HAP-1 (cell line): ENCODE measurements around the gene BMPR2.
"Not testable (repeated sequence)": the region's sequence is repeated elsewhere in the genome, so short reads cannot be mapped to it uniquely, and the experiment has no call there.

ENCODE experiments used
- DNase-seq, 2 experiments: peaks; one replicate each; pipeline ENCODE4 v3.0.0-alpha.2; 2016 to 2020; ENCODE audit warnings: low spot score in 2 of 2
- H3K27me3 ChIP-seq: fragments of 250-450 bp; sonication (Bioruptor Pico); 2 replicates; pipeline ENCODE4 v1.5.1; 2020; ENCODE audit warnings: low read depth, mild to moderate bottlenecking, moderate library complexity
- H3K36me3 ChIP-seq: fragments of 250-450 bp; sonication (Bioruptor Pico); replicated peaks from 2 replicates; pipeline ENCODE4 v1.5.1; 2020; ENCODE audit warnings: mild to moderate bottlenecking
- H3K4me1 ChIP-seq: fragments of 250-450 bp; sonication (Bioruptor Pico); 2 replicates; pipeline ENCODE4 v1.5.1; 2020; ENCODE audit warnings: mild to moderate bottlenecking
- H3K4me3 ChIP-seq: fragments of 250-450 bp; sonication (Bioruptor Pico); 2 replicates; pipeline ENCODE4 v1.5.1; 2020; ENCODE audit warnings: mild to moderate bottlenecking, moderate library complexity
- H3K9me3 ChIP-seq: fragments of 250-450 bp; sonication (Bioruptor Pico); 2 replicates; pipeline ENCODE4 v1.5.1; 2020; ENCODE audit warnings: mild to moderate bottlenecking, moderate library complexity
- in situ Hi-C: fragments of 300-500 bp; cut with MboI; formaldehyde crosslinking; loops from 3 replicates; pipeline ENCODE4 v1.14.3; 2020; ENCODE audit warnings: low sequenced_read_pairs, inconsistent platforms, mixed read lengths

The BMPR2 gene

DNA sequence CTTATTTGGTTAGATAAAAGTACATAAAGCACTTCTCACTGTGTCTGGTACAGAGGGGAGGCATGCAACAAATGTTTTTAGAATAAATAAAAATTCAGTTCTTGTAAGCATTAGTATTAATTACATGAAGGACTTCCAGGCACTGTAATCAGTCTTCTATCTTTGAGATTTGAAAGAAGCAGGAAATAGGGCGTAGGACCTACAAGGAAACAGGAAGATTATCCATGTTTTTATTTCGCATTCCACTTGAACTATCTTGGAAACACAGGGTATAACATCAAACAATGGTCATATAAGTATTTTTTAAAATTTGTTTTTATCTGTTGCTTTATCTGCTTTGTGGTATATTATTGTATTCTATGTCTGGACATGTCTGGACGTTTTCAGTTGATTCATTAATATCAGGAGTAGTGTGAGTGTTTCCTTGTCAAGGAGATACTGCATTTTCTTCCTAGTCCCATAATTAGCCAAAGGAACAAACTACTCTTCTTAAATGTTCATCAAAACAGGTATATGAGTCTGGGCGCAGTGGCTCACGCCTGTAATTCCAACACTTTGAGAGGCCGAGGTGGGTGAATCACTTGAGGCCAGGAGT is 32.5 kb downstream of the BMPR2 start:
- DNase-seq, result no peak
- H3K4me3 ChIP-seq, result no peak overlapping the region
- H3K4me1 ChIP-seq, result peaks cover 4% of the 10 kb centered on the region; the same call in 1 of the 2 replicates
- H3K27me3 ChIP-seq, result no peaks in the 10 kb centered on the region
- no peaks in the 10 kb centered on the region for H3K36me3 ChIP-seq
- no peaks in the 10 kb centered on the region for H3K9me3 ChIP-seq
- in situ Hi-C loops, result no loop called here

- no peak for DNase-seq
- Histone ChIP-seq H3K36me3 (no peaks in the 10 kb centered on the region), H3K9me3 (no peaks in the 10 kb centered on the region), H3K4me1 (peaks cover 4% of the 10 kb centered on the region; the same call in 1 of the 2 replicates), H3K27me3 (no peaks in the 10 kb centered on the region), H3K4me3 (no peak overlapping the region)
- in situ Hi-C loops, result no loop called here
These were observed 34.0 kb downstream of the BMPR2 start for GRCh38 chr2:202410092-202410491.

GRCh38 chr2:202411097-202411496 is 35.0 kb downstream of the BMPR2 start:
- Histone ChIP-seq H3K9me3 (no peaks in the 10 kb centered on the region), H3K4me3 (no peak overlapping the region), H3K4me1 (peaks cover 4% of the 10 kb centered on the region; the same call in 1 of the 2 replicates), H3K36me3 (no peaks in the 10 kb centered on the region), H3K27me3 (no peaks in the 10 kb centered on the region)
- DNase-seq, result no peak
- in situ Hi-C loops, result no loop called here

DNA sequence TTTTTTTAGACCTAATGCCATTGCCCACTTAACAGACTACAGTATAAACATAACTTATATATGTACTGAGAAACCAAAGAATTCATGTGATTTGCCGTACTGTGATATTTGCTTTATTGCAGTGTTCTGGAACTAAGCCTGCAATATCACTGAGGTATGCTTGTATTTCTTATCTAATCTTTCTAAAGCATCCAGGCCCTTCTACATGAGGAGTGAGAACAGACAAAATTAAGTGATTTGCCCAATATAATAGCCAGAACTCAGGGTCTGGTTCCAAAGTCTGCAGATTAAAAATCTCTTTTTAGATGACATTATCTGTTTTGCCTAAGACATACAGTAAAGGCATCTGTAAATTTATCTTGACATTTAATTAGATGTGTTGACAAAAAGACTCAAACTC is 41.9 kb downstream of the BMPR2 start:
- Histone ChIP-seq H3K36me3 (no peaks in the 10 kb centered on the region), H3K27me3 (no peaks in the 10 kb centered on the region), H3K9me3 (no peaks in the 10 kb centered on the region), H3K4me3 (no peak overlapping the region), H3K4me1 (peaks cover 26% of the 10 kb centered on the region)
- in situ Hi-C loops, result no loop called here
- no peak for DNase-seq

DNA sequence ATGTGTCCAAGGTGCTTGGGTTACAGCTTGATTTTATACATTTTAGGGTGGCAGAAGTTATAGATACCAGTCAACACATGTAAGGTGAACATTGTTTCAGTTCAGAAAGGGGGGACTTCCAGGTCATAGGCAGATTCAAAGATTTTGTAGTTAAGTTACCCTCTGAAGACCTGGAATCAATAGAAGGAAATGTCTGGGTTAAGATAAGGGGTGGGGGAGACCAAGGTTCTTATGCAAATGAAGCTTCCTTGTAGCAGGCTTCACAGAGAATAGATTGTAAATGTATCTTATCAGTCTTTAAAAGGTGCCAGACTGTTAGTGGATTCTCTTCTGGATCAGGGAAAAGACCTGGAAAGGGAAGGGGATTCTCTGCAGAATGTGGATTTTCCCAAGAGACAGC is 42.4 kb downstream of the BMPR2 start:
- in situ Hi-C loops, result no loop called here

GRCh38 chr2:202423139-202423538 is 47.0 kb downstream of the BMPR2 start:
- in situ Hi-C loops, result no loop called here
- Histone ChIP-seq H3K36me3 (no peaks in the 10 kb centered on the region), H3K9me3 (no peaks in the 10 kb centered on the region), H3K4me1 (peaks cover 23% of the 10 kb centered on the region), H3K27me3 (no peaks in the 10 kb centered on the region), H3K4me3 (no peak overlapping the region)
- DNase-seq, result no peak

More for the DNA sequence above, 42.4 kb downstream of the BMPR2 start:
- Histone ChIP-seq H3K4me3 (no peak overlapping the region), H3K27me3 (no peaks in the 10 kb centered on the region), H3K9me3 (no peaks in the 10 kb centered on the region), H3K36me3 (no peaks in the 10 kb centered on the region), H3K4me1 (peaks cover 26% of the 10 kb centered on the region)
- peak in 1 of 2 experiments; percentile 40 for DNase-seq

GRCh38 chr2:202425036-202425435 is 48.9 kb downstream of the BMPR2 start:
- no peaks in the 10 kb centered on the region for H3K36me3 ChIP-seq
- DNase-seq, result no peak
- no peaks in the 10 kb centered on the region for H3K9me3 ChIP-seq
- no peaks in the 10 kb centered on the region for H3K27me3 ChIP-seq
- H3K4me3 ChIP-seq, result no peak overlapping the region
- in situ Hi-C loops, result no loop called here
- H3K4me1 ChIP-seq, result peaks cover 10% of the 10 kb centered on the region

- Histone ChIP-seq H3K9me3 (no peaks in the 10 kb centered on the region), H3K4me1 (no peaks in the 10 kb centered on the region), H3K27me3 (no peaks in the 10 kb centered on the region), H3K36me3 (no peaks in the 10 kb centered on the region), H3K4me3 (no peak overlapping the region)
- no peak for DNase-seq
- in situ Hi-C loops, result no loop called here
These were observed 50.6 kb downstream of the BMPR2 start for GRCh38 chr2:202426751-202427150.

- no peaks in the 10 kb centered on the region for H3K36me3 ChIP-seq
- H3K27me3 ChIP-seq, result no peaks in the 10 kb centered on the region
- in situ Hi-C loops, result no loop called here
- DNase-seq, result no peak
- H3K4me1 ChIP-seq, result no peaks in the 10 kb centered on the region
- no peaks in the 10 kb centered on the region for H3K9me3 ChIP-seq
- H3K4me3 ChIP-seq, result no peak overlapping the region
These were observed 53.2 kb downstream of the BMPR2 start for GRCh38 chr2:202429164-202429980.

DNA sequence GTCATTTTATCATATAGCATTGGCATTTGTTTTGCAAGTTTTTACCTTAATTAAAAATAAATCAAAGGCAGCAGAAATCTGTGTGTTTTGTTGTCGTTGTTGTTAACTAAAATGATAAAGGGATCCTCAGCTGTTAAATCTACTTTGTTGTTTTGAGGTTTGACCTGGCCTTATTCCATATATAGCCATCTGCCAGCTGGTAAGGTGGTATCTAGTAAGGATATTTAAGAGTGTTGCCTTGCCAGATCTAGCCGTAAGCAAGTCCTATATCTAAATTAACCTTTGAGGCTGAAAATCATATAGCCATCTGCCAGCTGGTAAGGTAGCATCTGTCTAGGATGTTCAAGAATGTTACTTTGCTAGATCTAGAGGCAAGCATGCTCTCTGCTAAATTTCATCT is 56.6 kb downstream of the BMPR2 start:
- no peaks in the 10 kb centered on the region for H3K4me1 ChIP-seq
- in situ Hi-C loops, result no loop called here
- no peak overlapping the region for H3K4me3 ChIP-seq
- no peaks in the 10 kb centered on the region for H3K27me3 ChIP-seq
- H3K36me3 ChIP-seq, result no peaks in the 10 kb centered on the region
- DNase-seq, result no peak
- H3K9me3 ChIP-seq, result no peaks in the 10 kb centered on the region

GRCh38 chr2:202434472-202434871 is 58.3 kb downstream of the BMPR2 start:
- no peaks in the 10 kb centered on the region for H3K36me3 ChIP-seq
- no peaks in the 10 kb centered on the region for H3K9me3 ChIP-seq
- no peak overlapping the region for H3K4me3 ChIP-seq
- H3K27me3 ChIP-seq, result no peaks in the 10 kb centered on the region
- in situ Hi-C loops, result no loop called here
- no peak for DNase-seq
- no peaks in the 10 kb centered on the region for H3K4me1 ChIP-seq

- Histone ChIP-seq H3K36me3 (no peaks in the 10 kb centered on the region), H3K9me3 (no peaks in the 10 kb centered on the region), H3K4me1 (no peaks in the 10 kb centered on the region), H3K4me3 (no peak overlapping the region), H3K27me3 (no peaks in the 10 kb centered on the region)
- in situ Hi-C loops, result no loop called here
- DNase-seq, result no peak
These were observed 60.5 kb downstream of the BMPR2 start for GRCh38 chr2:202436626-202437025.

DNA sequence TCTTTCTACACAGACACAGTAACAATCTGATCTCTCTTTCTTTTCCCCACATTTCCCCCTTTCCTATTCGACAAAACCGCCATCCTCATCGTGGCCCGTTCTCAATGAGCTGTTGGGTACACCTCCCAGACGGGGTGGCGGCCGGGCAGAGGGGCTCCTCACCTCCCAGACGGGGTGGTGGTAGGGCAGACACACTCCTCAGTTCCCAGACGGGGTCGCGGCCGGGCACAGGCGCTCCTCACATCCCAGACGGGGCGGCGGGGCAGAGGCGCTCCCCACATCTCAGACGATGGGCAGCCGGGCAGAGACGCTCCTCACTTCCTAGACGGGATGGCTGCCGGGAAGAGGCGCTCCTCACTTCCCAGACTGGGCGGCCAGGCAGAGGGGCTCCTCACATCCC is 64.0 kb downstream of the BMPR2 start:
- not testable (repeated sequence) for DNase-seq

GRCh38 chr2:202442882-202443281 is 66.8 kb downstream of the BMPR2 start:
- in situ Hi-C loops, result no loop called here
- Histone ChIP-seq H3K4me3 (no peak overlapping the region), H3K36me3 (no peaks in the 10 kb centered on the region), H3K9me3 (no peaks in the 10 kb centered on the region), H3K4me1 (no peaks in the 10 kb centered on the region), H3K27me3 (no peaks in the 10 kb centered on the region)
- DNase-seq, result no peak

More for the DNA sequence above, 64.0 kb downstream of the BMPR2 start:
- H3K4me1 ChIP-seq, in situ Hi-C loops, H3K4me3 ChIP-seq, H3K9me3 ChIP-seq, H3K36me3 ChIP-seq, H3K27me3 ChIP-seq: not testable (repeated sequence)
